ENCODE measurements around the gene ACSL3. TPM values are rescaled to one million over a fixed set of nuclear protein-coding genes. Genes with fewer than 3 reads are reported as not detected.

Gene ACSL3
- 151 and 208 TPM in 2 replicates for total RNA-seq

GRCh38 chr2:222860740-222861410 lies at the start of gene ACSL3:
Gene ACSL3 (plus strand): TSS chr2:222861036. CDS start chr2:222908773, 47,737 bp downstream.

Other genes starting within 250 kb of the ACSL3 start
- gene FARSB, start 204.9 kb upstream of the ACSL3 start, total RNA-seq: 10.8 and 16.7 TPM in 2 replicates
- gene MOGAT1, start 189.4 kb upstream of the ACSL3 start, total RNA-seq: not detected in 2 replicates
- 13.4 and 21.2 TPM in 2 replicates for gene KCNE4, start 191.2 kb downstream of the ACSL3 start, total RNA-seq